T-helper 1 cell treated with Interleukin-12 subunit alpha and Interleukin-12 subunit beta and Interleukin-4 antibody, amounts not matched to agents 30 μg/mL and 1 μg/mL, for 36 hours (primary cell): ENCODE results near the gene MKRN3.
A peak's percentile ranks its signal among the peaks of the same experiment; 100 is the strongest.

Experiments
- H3K27ac Mint-ChIP-seq: one replicate; pipeline ENCODE4 v1.8.0; 2021; ENCODE audit warnings: mild to moderate bottlenecking, mixed read lengths
- H3K27me3 Mint-ChIP-seq: one replicate; pipeline ENCODE4 v1.8.0; 2021; ENCODE audit warnings: low read depth, mixed read lengths
- H3K36me3 Mint-ChIP-seq: one replicate; pipeline ENCODE4 v1.8.0; 2021; ENCODE audit warnings: low read depth, mixed read lengths
- H3K4me1 Mint-ChIP-seq: one replicate; pipeline ENCODE4 v1.8.0; 2021; ENCODE audit warnings: low read depth, mixed read lengths
- H3K4me3 Mint-ChIP-seq: one replicate; pipeline ENCODE4 v1.8.0; 2021; ENCODE audit warnings: mild to moderate bottlenecking, moderate library complexity, mixed read lengths
- H3K9me3 Mint-ChIP-seq: one replicate; pipeline ENCODE4 v1.8.0; 2021; ENCODE audit warnings: mixed read lengths

Gene MKRN3

DNA sequence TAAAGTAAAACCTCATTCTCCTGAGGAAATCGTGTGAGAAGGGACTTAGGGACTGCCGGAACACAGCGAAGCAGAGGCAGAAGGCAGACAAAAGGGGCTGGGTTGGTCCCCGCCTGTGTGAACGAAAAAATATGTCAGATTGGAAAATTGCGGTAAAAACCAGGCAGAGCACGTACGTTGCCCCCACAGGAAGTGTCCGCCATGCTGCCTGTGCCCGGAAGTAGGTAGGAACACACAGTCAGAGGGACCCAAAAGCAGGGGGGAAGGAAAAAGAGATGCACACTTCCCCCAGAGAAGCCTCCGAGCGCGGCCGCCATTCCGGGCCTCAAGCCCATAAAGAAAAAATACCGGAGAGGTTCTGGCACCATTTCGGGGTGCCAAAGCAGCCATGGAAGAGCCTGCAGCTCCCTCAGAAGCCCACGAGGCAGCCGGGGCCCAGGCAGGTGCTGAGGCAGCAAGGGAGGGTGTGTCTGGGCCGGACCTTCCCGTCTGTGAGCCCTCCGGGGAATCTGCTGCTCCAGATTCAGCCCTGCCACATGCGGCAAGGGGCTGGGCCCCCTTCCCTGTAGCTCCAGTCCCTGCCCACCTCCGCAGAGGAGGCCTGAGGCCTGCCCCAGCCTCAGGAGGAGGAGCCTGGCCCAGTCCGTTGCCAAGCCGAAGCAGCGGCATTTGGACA lies at the start of gene MKRN3:
Gene MKRN3 (plus strand): TSS at position 280 of the 676 bp plus-strand sequence. CDS start 109 bp downstream, at position 389.
- Mint-ChIP-seq H3K36me3 (no peaks in the 10 kb centered on the region), H3K4me3 (peak within 1 kb of the TSS; percentile 68), H3K27me3 (no peaks in the 10 kb centered on the region), H3K9me3 (peaks cover 12% of the 10 kb centered on the region), H3K27ac (peak within 1 kb of the TSS; percentile 65), H3K4me1 (peaks cover 2% of the 10 kb centered on the region)

DNA sequence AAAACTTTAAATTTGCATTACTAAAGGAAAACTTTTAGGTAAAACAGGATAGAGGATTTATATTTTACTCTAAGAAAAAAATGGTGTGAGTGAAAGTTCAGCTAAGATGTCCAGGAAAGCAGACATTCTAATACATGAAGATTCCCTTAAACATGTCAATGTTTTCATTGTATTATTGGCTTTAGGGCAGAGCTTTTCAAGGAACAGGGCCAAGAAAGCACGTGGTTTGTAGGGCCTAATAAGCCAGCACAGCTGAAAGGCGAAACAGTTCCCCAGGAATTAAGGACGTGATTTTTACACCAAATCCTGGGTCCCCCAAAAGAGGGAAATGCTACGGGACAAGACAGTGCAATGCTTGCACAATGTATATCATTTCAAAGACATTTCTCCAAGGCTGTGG lies 48.6 kb upstream of the MKRN3 start:
- no peaks in the 10 kb centered on the region for H3K9me3 Mint-ChIP-seq
- no peaks in the 10 kb centered on the region for H3K36me3 Mint-ChIP-seq
- H3K27ac Mint-ChIP-seq = no peak overlapping the region
- no peaks in the 10 kb centered on the region for H3K4me1 Mint-ChIP-seq
- H3K27me3 Mint-ChIP-seq = no peaks in the 10 kb centered on the region
- no peak overlapping the region for H3K4me3 Mint-ChIP-seq

DNA sequence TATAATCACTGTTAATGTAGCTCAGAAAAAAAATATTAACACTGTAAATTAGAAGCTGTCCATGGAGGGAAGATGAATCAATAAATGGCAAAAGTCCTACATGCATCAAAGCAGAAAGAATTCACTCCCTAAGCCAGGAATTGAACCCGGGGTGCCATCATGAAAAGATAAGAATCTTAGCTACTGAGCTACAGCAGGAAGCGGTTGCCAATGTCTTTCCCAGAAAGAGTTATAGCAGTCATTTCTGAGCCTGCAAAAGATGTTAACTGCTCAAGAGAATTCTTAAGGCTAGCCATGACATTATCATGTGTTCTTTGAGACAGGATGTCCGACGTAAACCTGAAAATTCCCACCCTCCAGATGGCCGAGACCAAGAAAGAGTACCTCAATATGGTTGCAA lies 47.4 kb upstream of the MKRN3 start:
- Mint-ChIP-seq H3K27ac (no peak overlapping the region), H3K36me3 (no peaks in the 10 kb centered on the region), H3K4me1 (no peaks in the 10 kb centered on the region), H3K9me3 (no peaks in the 10 kb centered on the region), H3K4me3 (no peak overlapping the region), H3K27me3 (no peaks in the 10 kb centered on the region)

GRCh38 chr15:23524816-23525215 lies 40.7 kb upstream of the MKRN3 start:
- no peaks in the 10 kb centered on the region for H3K36me3 Mint-ChIP-seq
- H3K27ac Mint-ChIP-seq = no peak overlapping the region
- no peak overlapping the region for H3K4me3 Mint-ChIP-seq
- H3K9me3 Mint-ChIP-seq = no peaks in the 10 kb centered on the region
- H3K4me1 Mint-ChIP-seq = no peaks in the 10 kb centered on the region
- H3K27me3 Mint-ChIP-seq = no peaks in the 10 kb centered on the region

DNA sequence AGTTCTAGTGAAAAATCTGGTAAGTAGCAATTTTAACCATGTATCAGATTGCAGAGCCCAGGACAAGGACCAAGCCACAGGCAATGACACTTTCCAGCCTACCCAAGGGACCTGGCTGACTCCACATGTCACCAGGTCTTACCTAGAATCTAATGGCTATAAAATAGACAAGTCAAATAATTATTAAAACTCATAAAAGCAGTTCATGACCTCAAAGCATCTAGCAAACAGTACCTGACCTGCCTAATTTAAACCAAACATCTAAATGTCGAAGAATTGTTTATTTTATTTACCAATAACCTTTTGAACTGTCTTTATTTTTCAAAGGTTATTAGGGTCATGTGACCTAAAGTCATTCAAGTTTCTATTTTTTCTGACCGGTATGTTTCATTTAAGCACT lies 35.6 kb upstream of the MKRN3 start:
- Mint-ChIP-seq H3K9me3 (peaks cover 9% of the 10 kb centered on the region), H3K36me3 (no peaks in the 10 kb centered on the region), H3K4me3 (no peak overlapping the region), H3K4me1 (no peaks in the 10 kb centered on the region), H3K27ac (no peak overlapping the region), H3K27me3 (no peaks in the 10 kb centered on the region)

DNA sequence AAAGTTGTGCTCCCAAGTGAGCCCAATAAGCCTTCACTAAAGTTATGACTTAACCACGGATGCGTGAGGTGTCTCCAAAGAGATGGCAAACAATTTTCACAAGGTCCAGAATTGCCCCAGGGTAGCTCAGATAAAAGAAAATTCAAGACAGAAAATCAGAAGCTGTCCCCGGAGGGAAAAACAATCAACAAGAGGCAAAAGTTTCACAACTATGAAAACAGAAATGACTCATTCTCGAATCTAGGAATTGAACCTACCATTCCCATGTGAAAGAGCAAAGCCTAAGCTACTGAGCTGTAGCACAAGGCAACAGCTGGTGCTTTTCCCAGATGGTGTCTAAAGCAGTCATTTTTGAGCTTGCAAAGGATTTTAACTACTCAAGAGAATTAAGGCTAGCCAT lies 33.5 kb upstream of the MKRN3 start:
- H3K27ac Mint-ChIP-seq = no peak overlapping the region
- H3K4me3 Mint-ChIP-seq = no peak overlapping the region
- H3K4me1 Mint-ChIP-seq = no peaks in the 10 kb centered on the region
- peaks cover 17% of the 10 kb centered on the region for H3K9me3 Mint-ChIP-seq
- H3K36me3 Mint-ChIP-seq = no peaks in the 10 kb centered on the region
- H3K27me3 Mint-ChIP-seq = no peaks in the 10 kb centered on the region

- Mint-ChIP-seq H3K27me3 (no peaks in the 10 kb centered on the region), H3K4me1 (no peaks in the 10 kb centered on the region), H3K27ac (no peak overlapping the region), H3K9me3 (peaks cover 13% of the 10 kb centered on the region), H3K36me3 (no peaks in the 10 kb centered on the region), H3K4me3 (no peak overlapping the region)
These were observed 28.8 kb upstream of the MKRN3 start for GRCh38 chr15:23536659-23537058.

GRCh38 chr15:23538648-23539047 lies 26.8 kb upstream of the MKRN3 start:
- H3K27me3 Mint-ChIP-seq = no peaks in the 10 kb centered on the region
- no peak overlapping the region for H3K27ac Mint-ChIP-seq

DNA sequence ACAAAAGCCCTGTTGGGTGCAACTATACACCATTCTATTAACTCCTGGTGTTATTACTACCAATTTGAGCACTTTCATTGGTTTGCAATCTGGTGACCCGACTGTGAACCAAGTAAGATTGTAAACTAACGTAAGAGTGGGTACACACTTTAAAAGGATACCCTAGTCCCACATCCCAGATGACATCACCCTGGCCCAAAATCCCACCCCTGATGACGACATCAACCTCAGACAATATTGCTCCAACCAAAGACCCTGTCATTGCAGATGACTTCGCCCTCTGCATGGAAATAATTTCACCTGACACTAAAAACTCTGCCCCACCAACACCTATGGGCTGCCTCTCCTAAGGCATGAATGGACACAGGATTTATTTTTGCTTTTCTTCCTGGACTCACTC lies 25.6 kb upstream of the MKRN3 start:
- Mint-ChIP-seq H3K27ac (no peak overlapping the region), H3K9me3 (peaks cover 8% of the 10 kb centered on the region), H3K4me3 (no peak overlapping the region), H3K36me3 (no peaks in the 10 kb centered on the region), H3K27me3 (no peaks in the 10 kb centered on the region), H3K4me1 (no peaks in the 10 kb centered on the region)

More at GRCh38 chr15:23538648-23539047, 26.8 kb upstream of the MKRN3 start:
- Mint-ChIP-seq H3K4me3 (no peak overlapping the region), H3K36me3 (no peaks in the 10 kb centered on the region), H3K9me3 (peaks cover 13% of the 10 kb centered on the region), H3K4me1 (no peaks in the 10 kb centered on the region)

DNA sequence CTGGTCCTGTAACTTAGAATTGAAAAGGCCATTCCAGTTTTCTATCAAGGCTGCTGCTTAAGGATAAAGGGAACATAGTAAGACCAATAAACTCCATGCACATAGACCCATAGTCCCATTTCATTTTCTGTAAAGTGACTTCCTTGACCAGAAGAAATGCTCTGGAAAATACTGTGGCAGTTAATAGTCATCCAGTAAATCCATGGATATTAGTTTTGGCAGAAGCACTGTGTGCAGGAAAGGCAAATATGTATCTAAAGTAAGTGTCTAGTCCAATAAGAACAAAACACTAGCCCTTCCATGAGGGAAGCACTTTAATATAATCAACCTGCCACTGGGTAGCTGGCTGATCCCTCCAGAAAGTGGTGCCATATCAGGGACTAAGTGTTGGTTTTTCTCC lies 19.3 kb upstream of the MKRN3 start:
- H3K9me3 Mint-ChIP-seq = no peaks in the 10 kb centered on the region
- no peaks in the 10 kb centered on the region for H3K36me3 Mint-ChIP-seq
- no peaks in the 10 kb centered on the region for H3K27me3 Mint-ChIP-seq
- H3K4me3 Mint-ChIP-seq = no peak overlapping the region
- no peaks in the 10 kb centered on the region for H3K4me1 Mint-ChIP-seq
- no peak overlapping the region for H3K27ac Mint-ChIP-seq

- Mint-ChIP-seq H3K4me1 (no peaks in the 10 kb centered on the region), H3K27ac (no peak overlapping the region), H3K36me3 (no peaks in the 10 kb centered on the region), H3K4me3 (no peak overlapping the region), H3K9me3 (no peaks in the 10 kb centered on the region), H3K27me3 (no peaks in the 10 kb centered on the region)
These were observed 17.4 kb upstream of the MKRN3 start for GRCh38 chr15:23548071-23548470.

- no peak overlapping the region for H3K27ac Mint-ChIP-seq
- no peaks in the 10 kb centered on the region for H3K27me3 Mint-ChIP-seq
- H3K9me3 Mint-ChIP-seq = peaks cover 12% of the 10 kb centered on the region
- H3K36me3 Mint-ChIP-seq = no peaks in the 10 kb centered on the region
- H3K4me3 Mint-ChIP-seq = no peak overlapping the region
- peaks cover 2% of the 10 kb centered on the region for H3K4me1 Mint-ChIP-seq
These were observed 3.6 kb upstream of the MKRN3 start for GRCh38 chr15:23561914-23562313.

- Mint-ChIP-seq H3K4me3 (peak overlapping the region; percentile 68), H3K9me3 (peaks cover 12% of the 10 kb centered on the region), H3K27me3 (no peaks in the 10 kb centered on the region), H3K36me3 (no peaks in the 10 kb centered on the region), H3K4me1 (peaks cover 2% of the 10 kb centered on the region), H3K27ac (no peak overlapping the region)
These were observed 566 bp upstream of the MKRN3 start for GRCh38 chr15:23564821-23565394.

DNA sequence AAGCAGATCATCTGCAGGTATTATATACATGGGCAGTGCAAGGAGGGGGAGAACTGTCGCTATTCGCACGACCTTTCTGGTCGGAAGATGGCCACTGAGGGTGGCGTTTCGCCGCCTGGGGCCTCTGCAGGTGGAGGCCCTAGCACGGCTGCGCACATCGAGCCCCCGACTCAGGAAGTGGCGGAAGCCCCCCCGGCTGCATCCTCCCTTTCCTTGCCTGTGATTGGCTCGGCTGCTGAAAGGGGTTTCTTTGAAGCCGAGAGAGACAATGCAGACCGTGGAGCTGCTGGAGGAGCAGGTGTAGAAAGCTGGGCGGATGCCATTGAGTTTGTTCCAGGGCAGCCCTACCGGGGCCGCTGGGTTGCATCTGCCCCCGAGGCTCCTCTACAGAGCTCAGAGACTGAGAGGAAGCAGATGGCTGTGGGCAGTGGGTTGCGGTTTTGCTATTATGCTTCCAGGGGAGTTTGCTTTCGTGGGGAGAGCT lies 639 bp downstream of the MKRN3 start:
- H3K4me3 Mint-ChIP-seq = peak overlapping the region; percentile 59
- no peaks in the 10 kb centered on the region for H3K36me3 Mint-ChIP-seq
- H3K4me1 Mint-ChIP-seq = peaks cover 2% of the 10 kb centered on the region
- H3K27me3 Mint-ChIP-seq = no peaks in the 10 kb centered on the region
- no peak overlapping the region for H3K27ac Mint-ChIP-seq
- peaks cover 12% of the 10 kb centered on the region for H3K9me3 Mint-ChIP-seq

DNA sequence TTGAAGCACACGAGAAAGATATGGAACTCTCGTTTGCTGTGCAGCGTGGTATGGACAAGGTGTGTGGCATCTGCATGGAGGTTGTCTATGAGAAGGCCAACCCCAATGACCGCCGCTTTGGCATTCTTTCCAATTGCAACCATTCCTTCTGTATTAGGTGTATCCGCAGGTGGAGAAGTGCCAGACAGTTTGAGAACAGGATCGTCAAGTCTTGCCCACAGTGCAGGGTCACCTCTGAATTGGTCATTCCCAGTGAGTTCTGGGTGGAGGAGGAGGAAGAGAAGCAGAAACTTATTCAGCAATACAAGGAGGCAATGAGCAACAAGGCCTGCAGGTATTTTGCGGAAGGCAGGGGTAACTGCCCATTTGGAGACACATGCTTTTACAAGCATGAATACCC lies 1.2 kb downstream of the MKRN3 start:
- Mint-ChIP-seq H3K27me3 (no peaks in the 10 kb centered on the region), H3K27ac (no peak overlapping the region), H3K4me3 (peak overlapping the region; percentile 59), H3K9me3 (peaks cover 12% of the 10 kb centered on the region), H3K4me1 (peaks cover 2% of the 10 kb centered on the region), H3K36me3 (no peaks in the 10 kb centered on the region)
